ENCODE data around the gene ELF1. TPM values are rescaled to one million over a fixed set of nuclear protein-coding genes. Genes with fewer than 3 reads are reported as not detected.
A peak's percentile ranks its signal among the peaks of the same experiment; 100 is the strongest.

The ELF1 gene
- 30.2 TPM for polyA plus RNA-seq (2012; ENCODE audit: low read depth, missing spikeins)

GRCh38 chr13:41019011-41019487 lies at the start of gene ELF1:
TSS of gene ELF1 (minus strand) at chr13:41019316. CDS start at chr13:40982054, 37,262 bp downstream.
- TF ChIP-seq POU2F2 (IDR thresholded peaks at IDR 0.05; ENCODE audit: low read depth, low read length) (peak; percentile 91), TAF1 (IDR thresholded peaks at IDR 0.05; ENCODE audit: low read depth, low read length) (peak; percentile 84), POLR2A (IDR thresholded peaks at IDR 0.05; ENCODE audit: low read depth, low read length) (peak; percentile 76), POLR2AphosphoS5 (IDR thresholded peaks at IDR 0.05; ENCODE audit: low read depth, low read length) (peak; percentile 81; the same call in 1 of the 2 replicates), PAX5 (IDR thresholded peaks at IDR 0.05; ENCODE audit: insufficient read depth, low read length, severe bottlenecking) (no peak), SPI1 (IDR thresholded peaks at IDR 0.05; ENCODE audit: low read depth, low read length) (peak; percentile 100)
- peak; percentile 93 for FAIRE-seq
- DNase-seq (ENCODE audit: insufficient read length, low spot score): peak; percentile 25

DNA sequence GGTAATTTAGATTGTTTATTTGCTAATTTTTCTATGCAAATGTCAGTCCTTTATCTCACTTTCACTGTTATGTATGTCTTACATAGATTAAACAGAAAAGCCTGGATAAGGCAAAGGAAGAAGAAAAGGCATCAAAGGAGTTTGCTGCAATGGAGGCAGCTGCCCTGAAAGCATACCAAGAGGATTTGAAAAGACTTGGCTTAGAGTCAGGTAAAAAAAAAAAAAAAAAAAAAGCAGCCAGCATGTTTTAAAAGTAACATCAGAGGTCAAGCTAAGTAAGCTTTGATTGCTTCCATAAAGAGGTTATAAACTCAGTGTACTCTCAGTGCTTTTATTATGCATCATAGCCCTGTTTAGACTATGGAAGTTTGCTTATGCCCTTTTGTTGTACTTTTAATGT lies 46.0 kb upstream of the ELF1 start:
- FAIRE-seq: no peak
- no peak for DNase-seq (ENCODE audit: insufficient read length, low spot score)
- TF ChIP-seq SPI1 (IDR thresholded peaks at IDR 0.05; ENCODE audit: low read depth, low read length) (no peak), POLR2A (IDR thresholded peaks at IDR 0.05; ENCODE audit: low read depth, low read length) (no peak), TAF1 (IDR thresholded peaks at IDR 0.05; ENCODE audit: low read depth, low read length) (no peak), POU2F2 (IDR thresholded peaks at IDR 0.05; ENCODE audit: low read depth, low read length) (no peak), POLR2AphosphoS5 (IDR thresholded peaks at IDR 0.05; ENCODE audit: low read depth, low read length) (no peak), PAX5 (IDR thresholded peaks at IDR 0.05; ENCODE audit: insufficient read depth, low read length, severe bottlenecking) (no peak)

DNA sequence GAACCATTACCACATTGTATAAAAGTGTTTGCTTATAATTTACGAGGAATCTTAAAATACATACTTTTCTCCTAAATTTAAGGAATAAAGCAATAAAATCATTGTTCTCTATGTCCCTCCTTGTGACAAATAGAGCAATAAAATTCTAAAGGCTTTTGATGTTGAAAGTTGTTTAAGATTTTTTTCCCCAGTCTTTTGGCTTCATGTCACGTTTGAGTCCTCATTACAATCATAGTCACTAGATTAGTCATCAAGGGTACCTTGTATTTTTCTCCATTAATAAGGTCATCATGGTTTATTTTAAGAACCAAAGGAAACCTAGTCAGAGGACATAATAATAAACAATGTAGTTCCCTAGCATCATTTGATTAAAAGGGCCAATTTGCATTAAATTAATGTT lies 45.4 kb upstream of the ELF1 start:
- FAIRE-seq: no peak
- TF ChIP-seq TAF1 (IDR thresholded peaks at IDR 0.05; ENCODE audit: low read depth, low read length): no peak
- no peak for TF ChIP-seq POU2F2 (IDR thresholded peaks at IDR 0.05; ENCODE audit: low read depth, low read length)
- no peak for TF ChIP-seq PAX5 (IDR thresholded peaks at IDR 0.05; ENCODE audit: insufficient read depth, low read length, severe bottlenecking)
- TF ChIP-seq SPI1 (IDR thresholded peaks at IDR 0.05; ENCODE audit: low read depth, low read length): no peak
- TF ChIP-seq POLR2A (IDR thresholded peaks at IDR 0.05; ENCODE audit: low read depth, low read length): no peak
- no peak for TF ChIP-seq POLR2AphosphoS5 (IDR thresholded peaks at IDR 0.05; ENCODE audit: low read depth, low read length)
- no peak for DNase-seq (ENCODE audit: insufficient read length, low spot score)

GRCh38 chr13:41061914-41062837 lies 43.1 kb upstream of the ELF1 start:
- FAIRE-seq (peak; percentile 13), DNase-seq (ENCODE audit: insufficient read length, low spot score) (no peak)
- TF ChIP-seq SPI1 (IDR thresholded peaks at IDR 0.05; ENCODE audit: low read depth, low read length) (no peak), TAF1 (IDR thresholded peaks at IDR 0.05; ENCODE audit: low read depth, low read length) (peak; percentile 47; the same call in 1 of the 2 replicates)

GRCh38 chr13:41061075-41061913 lies 42.2 kb upstream of the ELF1 start, which contains the start of gene WBP4:
TSS of gene WBP4 (plus strand) at chr13:41061509. CDS start at chr13:41061674, 165 bp downstream.
- FAIRE-seq: peak; percentile 96
- DNase-seq (ENCODE audit: insufficient read length, low spot score): peak; percentile 75
- no peak for TF ChIP-seq TAF1 (IDR thresholded peaks at IDR 0.05; ENCODE audit: low read depth, low read length)
- TF ChIP-seq POLR2A (IDR thresholded peaks at IDR 0.05; ENCODE audit: low read depth, low read length): peak; percentile 82
- no peak for TF ChIP-seq SPI1 (IDR thresholded peaks at IDR 0.05; ENCODE audit: low read depth, low read length)
- peak; percentile 77; the same call in 1 of the 2 replicates for TF ChIP-seq POLR2AphosphoS5 (IDR thresholded peaks at IDR 0.05; ENCODE audit: low read depth, low read length)
- no peak for TF ChIP-seq PAX5 (IDR thresholded peaks at IDR 0.05; ENCODE audit: insufficient read depth, low read length, severe bottlenecking)

- FAIRE-seq (no peak), DNase-seq (ENCODE audit: insufficient read length, low spot score) (peak; percentile 37)
- TF ChIP-seq PAX5 (IDR thresholded peaks at IDR 0.05; ENCODE audit: insufficient read depth, low read length, severe bottlenecking) (no peak), TAF1 (IDR thresholded peaks at IDR 0.05; ENCODE audit: low read depth, low read length) (peak; percentile 50; the same call in 1 of the 2 replicates), SPI1 (IDR thresholded peaks at IDR 0.05; ENCODE audit: low read depth, low read length) (0 out of 2 replicates have a peak, but pooled peaks have one; percentile 20)
Observed at GRCh38 chr13:41060724-41061074, 41.6 kb upstream of the ELF1 start.

- TF ChIP-seq POLR2A (IDR thresholded peaks at IDR 0.05; ENCODE audit: low read depth, low read length) (no peak), PAX5 (IDR thresholded peaks at IDR 0.05; ENCODE audit: insufficient read depth, low read length, severe bottlenecking) (no peak), POU2F2 (IDR thresholded peaks at IDR 0.05; ENCODE audit: low read depth, low read length) (no peak), POLR2AphosphoS5 (IDR thresholded peaks at IDR 0.05; ENCODE audit: low read depth, low read length) (no peak), TAF1 (IDR thresholded peaks at IDR 0.05; ENCODE audit: low read depth, low read length) (no peak), SPI1 (IDR thresholded peaks at IDR 0.05; ENCODE audit: low read depth, low read length) (no peak)
- no peak for FAIRE-seq
- peak; percentile 30 for DNase-seq (ENCODE audit: insufficient read length, low spot score)
Observed at GRCh38 chr13:41060082-41060723, 41.1 kb upstream of the ELF1 start.

DNA sequence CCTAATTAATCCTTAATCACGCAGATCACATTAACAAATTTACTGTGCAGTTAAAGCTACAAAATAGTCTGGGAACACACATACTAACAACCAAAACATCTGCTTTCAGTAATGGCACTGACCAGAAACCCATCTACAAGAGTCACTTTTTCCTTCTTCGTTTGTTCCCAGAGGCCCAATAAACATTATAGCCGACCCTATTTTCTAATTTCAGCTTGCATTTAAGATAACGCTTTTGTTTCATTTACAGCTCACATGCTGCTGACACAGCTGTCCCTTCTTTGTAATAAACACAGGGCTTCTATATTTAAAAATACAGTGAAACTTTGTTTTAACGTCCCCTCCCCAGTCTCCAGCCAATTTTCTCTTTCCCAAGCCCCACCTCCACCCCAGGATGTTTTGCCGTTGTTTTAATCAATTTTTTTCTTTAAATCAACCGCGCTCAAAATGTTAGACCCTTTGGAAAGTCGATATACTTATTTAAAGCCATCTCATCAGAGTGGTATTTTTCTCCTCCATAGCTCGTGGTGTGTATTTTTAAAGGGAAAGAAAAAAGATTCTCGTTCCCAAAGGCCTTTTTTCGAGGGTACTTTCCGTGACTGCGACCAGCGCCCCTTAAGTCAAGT lies 40.5 kb upstream of the ELF1 start:
- no peak for DNase-seq (ENCODE audit: insufficient read length, low spot score)
- peak; percentile 33 for FAIRE-seq
- TF ChIP-seq POLR2A (IDR thresholded peaks at IDR 0.05; ENCODE audit: low read depth, low read length) (no peak), TAF1 (IDR thresholded peaks at IDR 0.05; ENCODE audit: low read depth, low read length) (no peak), POU2F2 (IDR thresholded peaks at IDR 0.05; ENCODE audit: low read depth, low read length) (no peak), SPI1 (IDR thresholded peaks at IDR 0.05; ENCODE audit: low read depth, low read length) (no peak), POLR2AphosphoS5 (IDR thresholded peaks at IDR 0.05; ENCODE audit: low read depth, low read length) (no peak), PAX5 (IDR thresholded peaks at IDR 0.05; ENCODE audit: insufficient read depth, low read length, severe bottlenecking) (no peak)
